Caco-2 (cell line): Measurements from ENCODE around the gene BBC3. TPM values are rescaled to one million over a fixed set of nuclear protein-coding genes. Genes with fewer than 3 reads are reported as not detected.
"Not testable (repeated sequence)": the region's sequence is repeated elsewhere in the genome, so short reads cannot be mapped to it uniquely, and the experiment has no call there.

ENCODE experiments used
- BruUV-seq: library from RNA; stranded (reverse); fragments of 400-500 nt; replicated peaks from 2 replicates; lab custom pipeline; 2021; lab: Mats Ljungman, UMichigan
- CTCF ChIA-PET: fragments of 300-600 bp; sonication (Branson Sonifier 250); formaldehyde crosslinking; loops from one replicate; lab custom pipeline; 2022; ENCODE audit warnings: antibody characterized with exemption; lab: Charles Lee
- POLR2A ChIA-PET: fragments of 300-600 bp; sonication (Branson Sonifier 250); formaldehyde crosslinking; loops from one replicate; lab custom pipeline; 2022; ENCODE audit warnings: antibody characterized with exemption; lab: Charles Lee
- DNase-seq, 2 experiments: peaks; one replicate each; pipeline versions ENCODE4 v3.0.0 to v3.0.0-alpha.2; 2020 to 2022
- H3K27me3 ChIP-seq: replicated peaks from 2 replicates; pipeline ENCODE4 v1.6.0; 2011; ENCODE audit warnings: low read length; ENCODE audit not compliant: control insufficient read depth, insufficient read depth
- H3K36me3 ChIP-seq: 2 replicates; pipeline ENCODE4 v1.5.1; 2011; ENCODE audit warnings: low read length; ENCODE audit not compliant: control insufficient read depth, insufficient read depth
- H3K4me1 ChIP-seq: fragments of 250-450 bp; sonication (Bioruptor Pico); 2 replicates; pipeline ENCODE4 v1.5.1; 2020; ENCODE audit warnings: mild to moderate bottlenecking
- H3K4me3 ChIP-seq: 2 replicates; pipeline ENCODE4 v1.5.1; 2011; ENCODE audit warnings: low read depth, mild to moderate bottlenecking, control low read depth, low read length
- H3K9me3 ChIP-seq: fragments of 250-450 bp; sonication (Bioruptor Pico); 2 replicates; pipeline ENCODE4 v1.5.1; 2020; ENCODE audit warnings: mild to moderate bottlenecking, moderate library complexity
- H3K27ac Mint-ChIP-seq: one replicate; pipeline ENCODE4 v1.8.0; 2022; ENCODE audit warnings: mixed read lengths; ENCODE audit not compliant: unreplicated experiment
- H3K27me3 Mint-ChIP-seq: one replicate; pipeline ENCODE4 v1.8.0; 2022; ENCODE audit warnings: mixed read lengths; ENCODE audit not compliant: insufficient read depth, unreplicated experiment
- H3K36me3 Mint-ChIP-seq: one replicate; pipeline ENCODE4 v1.8.0; 2022; ENCODE audit warnings: mild to moderate bottlenecking, mixed read lengths; ENCODE audit not compliant: insufficient read depth, unreplicated experiment
- H3K4me1 Mint-ChIP-seq: one replicate; pipeline ENCODE4 v1.8.0; 2022; ENCODE audit warnings: low read depth, mixed read lengths; ENCODE audit not compliant: unreplicated experiment
- H3K4me3 Mint-ChIP-seq: one replicate; pipeline ENCODE4 v1.8.0; 2022; ENCODE audit warnings: mild to moderate bottlenecking, moderate library complexity, mixed read lengths; ENCODE audit not compliant: unreplicated experiment
- H3K9me3 Mint-ChIP-seq: one replicate; pipeline ENCODE4 v1.8.0; 2022; ENCODE audit warnings: mixed read lengths; ENCODE audit not compliant: unreplicated experiment
- CTCF ChIP-seq, 2 experiments: fragments of 200-600 bp in 1 of 2; IDR thresholded peaks; 1 replicate in 1 of 2; 2 replicates in 1 of 2; pipeline versions ENCODE4 v1.5.1 to v1.8.0; 2011 to 2022; ENCODE audit warnings: antibody characterized with exemption in 1 of 2, control low read depth in 1 of 2, inconsistent platforms in 1 of 2, low read depth in 1 of 2, low read length in 1 of 2, mild to moderate bottlenecking in 1 of 2, moderate library complexity in 1 of 2; ENCODE audit not compliant: insufficient read depth in 1 of 2, severe bottlenecking in 1 of 2, unreplicated experiment in 1 of 2
- intact Hi-C: fragments of 100-400 bp; cut with micrococcal nuclease; formaldehyde crosslinking; loops from one replicate; pipeline ENCODE4 v1.10.0; 2022; ENCODE audit not compliant: unreplicated experiment
- total RNA-seq: library from RNA; stranded (reverse); gene quantifications from 2 replicates; pipeline ENCODE4 v1.2.3, GENCODE V29; 2022

Gene BBC3
- total RNA-seq, 1 experiment from 2014 or later = 10.5 TPM

- BruUV-seq = no TSS peak
- intact Hi-C loops = no loop called here
- Histone ChIP-seq H3K4me3 (no peak overlapping the region), H3K9me3 (no peaks in the 10 kb centered on the region), H3K4me1 (no peaks in the 10 kb centered on the region), H3K36me3 (peaks cover 5% of the 10 kb centered on the region), H3K27me3 (no peaks in the 10 kb centered on the region)
- Mint-ChIP-seq H3K9me3 (no peaks in the 10 kb centered on the region), H3K27ac (no peak overlapping the region), H3K4me3 (no peak overlapping the region), H3K36me3 (peaks cover 71% of the 10 kb centered on the region), H3K27me3 (no peaks in the 10 kb centered on the region), H3K4me1 (no peaks in the 10 kb centered on the region)
- ChIA-PET CTCF (no interaction called here), POLR2A (no interaction called here)
- no peak for DNase-seq
- no peak for TF ChIP-seq CTCF (IDR thresholded peaks at IDR 0.05; ENCODE audit: insufficient read depth in 1 of 2, low read depth in 1 of 2, low read length in 1 of 2, severe bottlenecking in 1 of 2, unreplicated experiment in 1 of 2)
Observed at GRCh38 chr19:47266401-47266941, 35.5 kb upstream of the BBC3 start.

GRCh38 chr19:47264629-47265028, 33.6 kb upstream of the BBC3 start:
- POLR2A ChIA-PET = interaction anchor here (0.7 kb wide), 1 partner anchor 15 kb away, joined by 4 read pairs; no protein-coding TSS in a partner anchor
- CTCF ChIA-PET = no interaction called here

GRCh38 chr19:47261946-47262793, 31.2 kb upstream of the BBC3 start:
- peaks cover 14% of the 10 kb centered on the region for H3K4me1 Mint-ChIP-seq
- H3K27me3 ChIP-seq, CTCF ChIA-PET, BruUV-seq, DNase-seq, H3K9me3 Mint-ChIP-seq, H3K4me3 ChIP-seq, H3K36me3 ChIP-seq, H3K27ac Mint-ChIP-seq, H3K9me3 ChIP-seq, H3K4me3 Mint-ChIP-seq, intact Hi-C loops, POLR2A ChIA-PET, H3K27me3 Mint-ChIP-seq: not testable (repeated sequence)
- H3K36me3 Mint-ChIP-seq = peaks cover 70% of the 10 kb centered on the region
- H3K4me1 ChIP-seq = peaks cover 15% of the 10 kb centered on the region

More at GRCh38 chr19:47264629-47265028, 33.6 kb upstream of the BBC3 start:
- Histone ChIP-seq H3K4me3 (no peak overlapping the region), H3K4me1 (no peaks in the 10 kb centered on the region), H3K9me3 (no peaks in the 10 kb centered on the region), H3K27me3 (no peaks in the 10 kb centered on the region), H3K36me3 (peaks cover 4% of the 10 kb centered on the region)
- Mint-ChIP-seq H3K27me3 (no peaks in the 10 kb centered on the region), H3K4me1 (no peaks in the 10 kb centered on the region), H3K4me3 (no peak overlapping the region), H3K9me3 (no peaks in the 10 kb centered on the region), H3K36me3 (peaks cover 69% of the 10 kb centered on the region), H3K27ac (no peak overlapping the region)
- no TSS peak for BruUV-seq
- TF ChIP-seq CTCF (IDR thresholded peaks at IDR 0.05; ENCODE audit: insufficient read depth in 1 of 2, low read depth in 1 of 2, low read length in 1 of 2, severe bottlenecking in 1 of 2, unreplicated experiment in 1 of 2) = no peak
- intact Hi-C loops = no loop called here
- no peak for DNase-seq
